ENCODE data around the gene MAML2.

The MAML2 gene

GRCh38 chr11:96230686-96231085 lies 112.3 kb downstream of the MAML2 start:
- DNase-seq: no peak

GRCh38 chr11:96229354-96229977 lies 113.5 kb downstream of the MAML2 start:
- DNase-seq: no peak

DNA sequence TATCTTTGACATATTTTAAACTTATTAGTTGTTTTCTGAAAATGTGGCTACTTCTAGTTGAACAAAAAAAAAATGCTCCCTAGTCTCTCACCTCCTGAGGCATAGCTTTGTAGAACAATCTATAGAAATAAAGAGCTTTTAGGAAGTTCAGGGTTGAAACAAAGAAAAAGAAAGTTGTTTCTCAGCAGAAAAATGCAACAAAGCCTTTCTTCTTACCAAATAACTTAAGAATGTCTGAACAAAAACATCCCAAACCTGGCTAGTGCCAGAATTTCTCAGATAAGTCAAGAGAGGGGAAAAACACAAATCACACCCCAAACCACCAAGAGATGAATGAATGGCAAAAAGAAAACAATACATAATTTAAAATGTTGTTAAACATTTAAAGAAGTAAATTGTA lies 114.1 kb downstream of the MAML2 start:
- no peak for DNase-seq

- no peak for DNase-seq
Observed at GRCh38 chr11:96228473-96228891, 114.5 kb downstream of the MAML2 start.

- DNase-seq: no peak
Observed at GRCh38 chr11:96227244-96227643, 115.8 kb downstream of the MAML2 start.

DNA sequence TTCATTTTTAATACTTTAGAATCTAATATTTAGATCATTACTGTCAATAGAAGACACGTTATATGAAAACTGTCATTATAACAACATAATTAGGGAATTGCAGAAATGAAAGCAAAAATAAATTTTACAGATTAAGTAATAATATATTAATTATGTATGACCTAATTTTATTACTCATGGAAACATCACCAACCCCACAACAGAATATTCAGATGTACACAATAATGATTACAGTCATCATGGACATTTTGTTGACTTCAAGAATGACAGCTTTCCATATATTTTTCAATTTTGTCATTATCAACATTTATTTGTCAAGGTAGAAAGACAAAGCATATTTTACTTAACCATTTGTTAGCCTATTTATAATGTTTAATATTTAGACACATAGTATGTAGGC lies 119.9 kb downstream of the MAML2 start:
- no peak for DNase-seq

DNA sequence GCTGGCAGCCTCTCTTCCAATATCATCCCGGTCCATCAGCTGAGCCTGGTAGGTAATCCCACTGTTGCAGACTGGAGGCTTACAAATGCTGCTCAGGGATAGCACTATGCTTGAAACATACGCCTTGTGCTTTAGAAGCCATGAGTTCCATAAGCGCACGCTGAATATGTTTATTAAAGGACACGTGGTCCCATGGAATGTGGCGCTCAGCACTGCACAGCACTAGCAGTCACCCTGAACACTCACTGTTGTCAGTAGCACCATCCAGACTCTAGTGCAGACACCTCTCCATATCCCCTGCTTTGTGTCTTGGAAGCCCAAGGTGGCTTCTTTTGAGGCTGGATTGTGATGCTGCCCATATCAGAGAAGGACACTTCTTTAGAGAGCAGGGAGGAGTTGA lies 120.9 kb downstream of the MAML2 start:
- DNase-seq: no peak

GRCh38 chr11:96221244-96222070 lies 121.5 kb downstream of the MAML2 start:
- DNase-seq: no peak

DNA sequence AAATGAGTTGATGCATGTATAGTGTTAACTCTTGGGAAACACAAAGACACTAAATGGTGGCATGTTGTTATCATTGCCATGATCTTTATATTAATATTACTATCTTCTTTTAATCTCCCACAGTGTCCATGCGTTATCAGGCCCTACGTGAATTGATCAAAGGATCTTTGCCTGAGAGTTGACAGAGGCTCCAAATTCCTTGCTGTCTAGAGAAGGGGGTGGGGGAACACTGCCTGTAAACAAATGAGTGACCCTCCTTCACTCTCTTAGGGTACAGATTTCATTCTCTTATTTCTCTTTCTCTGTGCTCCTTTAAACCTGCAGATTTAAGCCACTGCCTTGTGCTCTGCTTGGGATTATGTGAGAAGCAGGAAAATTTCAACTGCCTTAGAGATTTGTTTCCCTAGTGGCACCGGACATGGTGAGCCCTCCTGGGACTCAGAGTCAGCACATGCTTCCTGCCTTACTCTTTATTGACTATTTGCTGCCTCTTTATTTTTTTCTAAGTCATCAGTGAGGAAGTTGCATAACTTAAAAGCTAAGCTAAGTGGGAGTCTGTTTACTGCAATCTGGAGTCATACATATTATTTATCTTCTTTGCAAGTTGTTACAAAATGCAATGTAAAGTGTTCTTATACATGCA lies 122.9 kb downstream of the MAML2 start:
- DNase-seq: no peak

- no peak for DNase-seq
Observed at GRCh38 chr11:96218901-96219300, 124.1 kb downstream of the MAML2 start.

DNA sequence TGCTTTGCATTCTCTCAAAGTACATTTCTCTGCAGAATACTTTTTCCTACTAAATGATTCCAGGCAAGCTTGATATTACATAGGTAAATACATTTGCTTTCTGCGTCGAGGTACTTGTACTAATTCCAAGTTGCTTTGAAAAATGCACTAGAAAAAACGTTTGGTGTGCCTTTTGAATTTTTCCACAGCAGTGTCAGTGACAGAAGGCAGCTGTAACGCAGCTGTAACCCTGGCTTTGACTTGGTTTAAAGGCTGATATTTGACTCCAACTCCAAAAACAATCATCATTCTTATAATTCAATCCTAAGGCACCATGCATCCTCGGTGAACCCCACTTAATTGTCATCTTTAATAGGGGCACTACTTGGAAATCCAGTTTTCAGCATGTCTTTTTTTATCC lies 125.0 kb downstream of the MAML2 start:
- no peak for DNase-seq

DNA sequence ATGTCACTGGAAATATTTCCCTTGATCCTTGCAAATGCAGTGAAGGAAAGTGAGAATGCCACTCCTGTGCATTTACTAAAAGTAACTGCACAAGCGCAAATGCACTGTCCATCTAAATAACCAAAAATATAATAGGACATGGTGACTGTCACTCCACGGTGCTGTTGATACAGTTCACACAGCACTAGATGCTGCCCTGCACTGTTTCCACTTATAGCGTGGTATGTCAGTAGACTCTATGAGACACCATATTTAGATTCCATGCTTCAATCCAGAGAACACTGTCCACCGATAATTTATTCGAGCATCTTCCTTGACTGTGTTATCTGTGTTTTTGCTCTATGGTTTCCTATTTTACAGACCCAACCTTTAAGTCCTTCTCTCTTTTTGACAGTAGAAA lies 125.8 kb downstream of the MAML2 start:
- DNase-seq: no peak

DNA sequence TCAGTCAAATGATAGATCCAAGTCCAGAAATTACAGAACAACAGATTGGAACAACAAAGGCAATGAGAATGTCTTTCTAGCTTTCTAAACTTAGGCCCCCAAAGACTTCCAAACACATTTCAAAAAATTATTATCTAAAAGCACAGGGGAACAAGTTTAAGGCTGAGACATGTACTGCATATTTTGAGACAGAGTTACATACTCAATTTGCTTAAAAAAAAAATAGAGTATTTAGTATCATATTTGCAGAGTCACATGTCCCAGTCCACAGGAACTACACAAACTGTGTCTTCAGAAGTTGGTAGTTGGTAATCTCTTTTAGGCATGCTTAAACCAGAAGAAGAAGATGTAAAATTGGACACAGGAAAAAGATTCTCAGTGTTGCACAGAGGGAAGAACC lies 127.2 kb downstream of the MAML2 start:
- DNase-seq: no peak

- DNase-seq: no peak
Observed at GRCh38 chr11:96215110-96215782, 127.7 kb downstream of the MAML2 start.

DNA sequence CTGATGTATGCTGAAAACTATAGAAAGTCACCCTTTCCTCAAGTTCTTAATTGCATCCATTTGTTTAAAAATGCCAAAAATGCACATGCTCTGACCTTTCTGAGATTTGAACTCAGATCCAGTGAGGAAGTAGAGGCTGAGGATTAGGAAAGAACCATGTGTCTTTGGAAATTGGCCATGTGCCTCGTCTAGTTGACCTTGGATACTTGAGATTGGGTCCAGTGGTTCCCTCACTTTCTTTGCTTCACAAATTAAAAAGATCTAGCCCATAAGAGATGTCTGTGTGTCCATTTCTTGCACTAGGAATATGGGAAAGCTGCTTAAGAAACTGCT lies 128.3 kb downstream of the MAML2 start:
- no peak for DNase-seq

DNA sequence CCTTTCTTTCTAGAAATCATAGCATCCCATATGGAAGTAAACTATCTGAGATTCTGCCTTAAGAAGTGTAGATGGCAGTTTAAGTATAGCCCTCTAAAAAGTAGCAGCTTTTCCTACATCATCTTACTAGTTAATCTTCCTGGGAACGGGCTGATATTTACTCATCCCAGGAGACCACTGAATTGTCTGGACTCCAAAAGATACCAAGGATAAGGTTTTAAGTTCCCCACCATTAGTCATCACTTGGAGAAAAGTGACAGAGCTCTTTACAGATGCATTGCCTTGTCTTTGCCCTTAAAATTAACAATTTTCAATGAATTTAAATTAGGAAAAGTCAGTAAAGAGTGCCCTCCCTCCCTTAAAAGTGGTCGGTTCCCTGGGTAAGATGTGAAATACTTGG lies 129.5 kb downstream of the MAML2 start:
- DNase-seq: no peak

- no peak for DNase-seq
Observed at GRCh38 chr11:96211436-96211835, 131.6 kb downstream of the MAML2 start.

GRCh38 chr11:96207459-96208449 lies 135.2 kb downstream of the MAML2 start:
- no peak for DNase-seq

DNA sequence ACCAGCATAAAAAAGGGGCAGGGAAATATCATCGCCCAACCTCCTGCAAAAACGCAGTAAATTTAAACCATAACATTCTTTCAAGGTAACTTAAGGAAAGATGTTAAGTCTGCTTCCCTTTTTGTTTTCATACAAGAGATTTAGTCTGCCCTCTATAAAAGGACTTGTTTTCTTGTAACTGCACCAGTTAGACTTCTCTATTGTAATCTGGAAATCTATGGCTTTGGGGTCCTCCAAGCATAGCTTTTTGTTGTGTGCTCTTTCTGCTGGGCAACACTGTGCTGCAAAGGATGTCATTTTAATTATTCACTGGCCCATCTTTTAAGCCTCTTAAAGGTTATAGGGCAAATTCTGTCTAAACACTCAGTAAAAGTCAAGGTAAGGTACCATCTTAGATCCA lies 136.0 kb downstream of the MAML2 start:
- DNase-seq: no peak

DNA sequence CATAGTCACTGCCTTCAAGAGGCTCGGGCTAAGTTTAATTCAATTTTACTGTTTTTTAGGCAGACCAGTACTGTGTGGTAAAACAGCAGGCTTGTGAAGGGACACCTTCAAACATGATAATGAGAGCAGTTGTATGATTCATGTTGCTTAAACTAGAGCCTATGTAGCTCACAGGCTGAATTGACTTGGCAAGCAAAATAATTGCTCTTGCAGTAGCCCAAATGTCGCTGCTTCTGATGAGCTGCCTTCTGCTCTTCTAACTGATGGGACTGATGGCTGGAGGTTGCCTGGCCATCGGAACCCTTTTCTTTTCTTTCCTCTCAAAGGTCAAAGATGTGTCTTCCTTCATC lies 137.6 kb downstream of the MAML2 start:
- no peak for DNase-seq

- DNase-seq: peak in 1 of 2 donors; percentile 37
Observed at GRCh38 chr11:96204721-96205459, 138.1 kb downstream of the MAML2 start.

DNA sequence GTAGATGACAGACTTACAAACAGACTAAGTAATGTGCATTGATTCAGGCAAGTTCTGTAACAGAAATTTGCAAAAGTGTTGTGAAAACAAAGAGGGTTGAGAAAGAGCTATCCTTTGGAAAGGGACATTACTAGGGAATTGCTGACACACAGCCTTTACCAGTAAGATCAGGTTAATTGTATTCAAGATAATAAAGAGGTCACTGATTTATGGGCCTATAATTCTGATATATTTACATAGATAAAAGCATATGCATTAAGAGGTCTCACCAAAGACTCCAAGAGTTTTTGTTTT lies 138.7 kb downstream of the MAML2 start:
- DNase-seq: no peak

Data from stimulated activated CD4-positive, alpha-beta T cell treated with anti-CD3 and anti-CD28 coated beads, Interleukin-2, amount 100 ng/mL, for 24 hours (primary cell).